ENCODE data around the gene MLH1.

DNA sequence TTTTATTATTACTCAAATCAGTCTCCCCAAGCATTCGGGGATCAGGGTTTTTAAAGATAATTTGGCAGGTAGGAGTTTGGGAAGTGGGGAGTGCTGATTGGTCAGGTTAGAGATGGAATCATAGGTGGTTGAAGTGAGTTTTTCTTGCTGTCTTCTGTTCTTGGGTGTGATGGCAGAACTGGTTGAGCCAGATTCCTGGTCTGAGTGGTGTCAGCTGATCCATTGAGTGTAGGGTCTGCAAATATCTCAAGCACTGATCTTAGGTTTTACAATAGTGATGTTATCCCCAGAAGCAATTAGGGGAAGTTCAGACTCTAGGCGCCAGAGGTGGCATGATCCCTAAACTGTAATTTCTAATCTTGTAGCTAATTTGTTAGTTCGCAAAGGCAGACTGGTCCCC, 27.9 kb upstream of the MLH1 start:
- TF ChIP-seq, protein P1, sequence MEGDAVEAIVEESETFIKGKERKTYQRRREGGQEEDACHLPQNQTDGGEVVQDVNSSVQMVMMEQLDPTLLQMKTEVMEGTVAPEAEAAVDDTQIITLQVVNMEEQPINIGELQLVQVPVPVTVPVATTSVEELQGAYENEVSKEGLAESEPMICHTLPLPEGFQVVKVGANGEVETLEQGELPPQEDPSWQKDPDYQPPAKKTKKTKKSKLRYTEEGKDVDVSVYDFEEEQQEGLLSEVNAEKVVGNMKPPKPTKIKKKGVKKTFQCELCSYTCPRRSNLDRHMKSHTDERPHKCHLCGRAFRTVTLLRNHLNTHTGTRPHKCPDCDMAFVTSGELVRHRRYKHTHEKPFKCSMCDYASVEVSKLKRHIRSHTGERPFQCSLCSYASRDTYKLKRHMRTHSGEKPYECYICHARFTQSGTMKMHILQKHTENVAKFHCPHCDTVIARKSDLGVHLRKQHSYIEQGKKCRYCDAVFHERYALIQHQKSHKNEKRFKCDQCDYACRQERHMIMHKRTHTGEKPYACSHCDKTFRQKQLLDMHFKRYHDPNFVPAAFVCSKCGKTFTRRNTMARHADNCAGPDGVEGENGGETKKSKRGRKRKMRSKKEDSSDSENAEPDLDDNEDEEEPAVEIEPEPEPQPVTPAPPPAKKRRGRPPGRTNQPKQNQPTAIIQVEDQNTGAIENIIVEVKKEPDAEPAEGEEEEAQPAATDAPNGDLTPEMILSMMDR (conservative IDR thresholded peaks at IDR 0.05; ENCODE audit: low read length) = no peak
- TF ChIP-seq EZH2phosphoT487 (IDR thresholded peaks at IDR 0.05; ENCODE audit: borderline replicate concordance, low read depth, low read length) = no peak
